Activated CD4-positive, alpha-beta T cell treated with anti-CD3 and anti-CD28 coated beads for 4 hours (primary cell): ENCODE results near the gene RBMS3.
"Not testable (repeated sequence)": the region's sequence is repeated elsewhere in the genome, so short reads cannot be mapped to it uniquely, and the experiment has no call there.

Experiments
- DNase-seq, 2 donors: peaks; one replicate each; pipeline ENCODE4 v3.0.0-alpha.2; 2020

Gene RBMS3

DNA sequence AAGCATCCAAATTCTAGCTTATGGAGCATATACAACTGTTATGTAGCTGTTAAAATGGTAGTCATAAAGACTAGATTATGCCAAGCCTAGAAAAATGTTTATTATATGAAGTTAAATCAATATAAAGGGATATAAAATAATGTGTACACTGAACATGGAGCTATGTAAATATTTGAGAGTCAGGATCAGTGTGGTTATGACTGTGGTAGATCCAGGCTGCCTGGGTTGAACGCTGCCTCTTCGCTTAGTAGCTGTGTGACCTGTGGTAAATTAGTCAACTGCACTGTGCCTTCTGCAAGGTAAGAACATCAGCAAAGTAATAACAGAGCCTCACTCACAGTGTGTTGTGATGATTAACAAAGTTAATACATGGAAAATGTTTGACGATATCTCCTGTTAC lies 212.2 kb downstream of the RBMS3 start:
- no peak for DNase-seq

DNA sequence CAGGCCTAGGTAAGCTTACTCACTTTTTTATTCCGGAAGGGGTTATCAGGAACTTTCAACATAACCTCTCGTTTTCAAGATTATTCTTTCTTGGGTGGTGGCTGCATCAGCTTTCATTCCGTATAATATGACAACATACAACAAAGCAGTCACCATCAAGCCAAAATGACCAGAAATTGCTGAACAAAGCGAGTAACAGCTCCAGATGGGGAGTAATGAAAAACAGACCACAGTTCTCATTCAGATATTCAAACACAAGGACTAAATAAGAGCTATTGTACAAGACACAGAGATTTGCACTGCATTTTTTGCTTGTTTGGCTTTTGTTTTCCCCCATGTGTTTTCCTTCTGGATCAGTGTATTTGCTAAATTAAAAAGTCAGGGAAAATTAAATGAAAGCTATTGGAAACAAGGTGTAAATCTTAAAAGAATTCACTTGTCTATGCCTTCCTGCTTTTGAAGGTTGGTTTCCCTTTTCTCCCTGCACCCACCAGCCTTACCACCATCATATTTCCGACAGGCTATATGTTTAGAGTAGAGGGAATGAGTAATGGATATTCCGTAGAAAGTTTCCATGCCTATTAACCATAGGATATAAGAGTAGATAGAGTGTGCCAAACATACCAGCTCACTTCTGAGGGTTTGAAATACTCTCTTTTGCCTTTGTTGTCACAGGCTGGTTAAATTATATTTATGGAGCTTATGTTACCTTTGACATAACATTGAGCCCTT lies 213.6 kb downstream of the RBMS3 start:
- DNase-seq = no peak

DNA sequence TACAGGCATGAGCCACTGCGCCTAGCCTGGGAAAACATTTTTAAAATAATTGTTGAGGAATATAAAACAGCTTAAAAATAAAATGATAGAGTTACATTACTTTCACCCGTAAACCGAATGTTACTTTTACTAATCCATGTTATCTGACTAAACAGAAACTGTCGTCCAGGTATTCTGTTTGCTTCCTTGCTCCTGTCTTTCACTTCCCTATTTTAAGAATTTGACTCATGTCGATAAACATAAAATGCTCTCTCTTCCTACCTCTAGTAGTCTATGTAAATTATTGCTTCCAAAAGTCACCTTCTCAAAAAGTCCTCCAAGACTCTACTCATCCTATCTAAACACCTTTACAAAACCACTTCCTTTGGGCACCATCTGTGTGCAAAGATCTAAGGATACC lies 216.4 kb downstream of the RBMS3 start:
- no peak for DNase-seq

DNA sequence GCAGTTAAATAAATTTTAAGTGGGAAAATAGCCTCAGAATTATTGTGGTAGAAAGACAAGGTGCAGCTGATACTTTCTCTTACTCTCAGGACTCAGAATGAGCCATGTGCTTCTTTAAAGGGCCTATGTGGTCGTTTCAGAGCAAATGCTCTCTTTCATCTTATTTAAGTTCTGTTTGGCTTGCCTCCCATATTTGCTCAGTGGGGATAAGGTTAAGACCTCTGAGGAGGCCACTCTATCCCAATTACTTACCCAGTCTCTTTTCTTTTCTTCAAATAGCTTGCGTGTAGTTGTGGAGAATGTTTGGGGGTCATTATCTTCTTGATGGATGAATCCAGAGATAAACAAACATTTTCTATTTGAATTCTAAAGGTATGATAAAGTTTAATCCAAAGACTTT lies 221.9 kb downstream of the RBMS3 start:
- DNase-seq = no peak

DNA sequence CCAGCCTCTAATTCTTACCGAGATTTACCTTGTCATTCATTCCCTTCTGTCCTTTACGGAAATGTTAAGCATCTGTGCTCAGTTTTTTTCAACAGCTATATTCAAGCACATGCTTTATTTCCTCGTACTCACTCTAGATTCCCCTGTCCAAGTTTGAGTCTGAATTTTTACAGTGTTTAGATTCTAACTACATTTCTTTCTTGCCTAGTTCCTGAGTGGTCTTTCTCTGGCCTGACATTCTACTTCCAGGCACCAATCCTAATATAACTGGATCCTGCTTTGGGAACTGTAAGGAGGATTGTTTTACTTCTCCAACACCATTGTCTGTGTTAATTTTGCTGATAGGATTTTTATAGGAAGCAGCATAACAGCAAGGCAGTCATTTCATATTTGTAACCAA lies 222.4 kb downstream of the RBMS3 start:
- no peak for DNase-seq

DNA sequence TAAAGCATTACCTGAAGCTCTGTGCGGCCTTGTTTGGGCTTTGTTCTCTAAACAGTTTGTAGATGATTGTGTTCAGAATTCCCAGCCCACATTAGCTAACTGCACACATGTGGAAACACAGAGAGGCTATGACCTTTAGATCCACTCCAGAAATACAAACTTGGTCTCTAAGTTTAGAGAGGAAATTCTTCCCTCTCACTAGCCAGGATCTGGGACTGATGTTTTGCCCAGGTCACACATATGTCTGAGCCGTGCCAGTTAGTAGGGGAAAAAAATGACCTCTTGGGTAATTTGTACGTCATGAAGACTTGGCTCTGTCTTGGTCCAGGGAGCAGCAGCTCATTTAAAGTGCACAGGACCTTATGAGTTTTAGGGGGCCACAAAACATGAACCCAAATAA lies 223.1 kb downstream of the RBMS3 start:
- no peak for DNase-seq

DNA sequence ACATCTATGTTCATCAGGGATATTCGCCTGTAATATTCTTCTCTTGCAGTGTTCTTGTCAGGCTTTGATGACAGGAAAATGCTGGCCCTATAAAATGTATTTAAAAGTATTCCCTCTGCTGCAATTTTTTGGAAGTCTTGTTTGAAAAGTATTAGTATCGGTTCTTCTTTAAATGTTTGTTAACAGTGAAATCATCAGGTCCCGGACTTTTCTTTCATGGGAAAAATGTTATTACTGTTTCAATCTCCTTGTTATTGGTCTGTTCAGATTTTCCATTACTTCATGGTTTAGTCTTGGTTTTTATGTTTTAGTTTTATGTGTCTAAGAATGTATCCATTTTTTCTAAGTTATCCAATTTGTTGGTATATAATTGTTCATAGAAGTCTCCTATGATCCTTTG lies 225.6 kb downstream of the RBMS3 start:
- DNase-seq = no peak

DNA sequence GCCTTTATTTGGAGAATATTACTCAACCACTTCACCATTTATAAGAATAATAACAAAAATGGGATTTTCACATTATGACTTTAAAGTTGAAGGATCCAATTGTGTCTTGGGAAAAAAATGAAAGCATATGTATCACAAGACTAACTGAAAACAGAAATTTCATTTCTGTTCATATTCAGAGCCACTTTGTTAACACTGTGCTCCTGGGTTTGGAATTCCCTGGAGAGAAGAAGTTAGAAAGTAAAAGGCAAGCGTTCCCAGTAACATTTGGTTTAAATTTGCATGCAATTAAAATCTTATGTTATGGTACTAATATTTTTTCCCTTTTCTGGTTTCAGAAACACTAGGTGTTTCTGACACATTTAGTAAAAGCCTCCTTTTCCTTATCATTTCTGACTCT lies 230.8 kb downstream of the RBMS3 start:
- no peak for DNase-seq

DNA sequence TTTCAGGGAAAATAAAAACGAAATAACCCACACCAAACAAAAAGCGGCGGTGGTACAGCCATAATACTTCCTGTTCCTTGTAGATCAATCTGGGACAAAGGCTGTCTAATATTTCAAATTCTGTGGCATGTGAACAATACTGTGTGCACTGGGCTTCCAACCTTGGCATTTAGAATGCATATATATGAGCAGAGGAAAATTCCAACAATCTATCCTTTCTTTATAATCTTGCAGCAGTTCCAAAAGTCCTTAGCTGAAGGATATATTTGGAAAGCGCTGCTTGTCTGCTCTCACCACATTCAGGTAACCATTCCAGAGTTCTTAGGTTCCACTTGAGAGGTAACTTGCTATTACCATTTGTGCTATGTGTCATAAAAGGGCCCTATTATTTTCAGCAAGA lies 231.8 kb downstream of the RBMS3 start:
- DNase-seq = no peak

DNA sequence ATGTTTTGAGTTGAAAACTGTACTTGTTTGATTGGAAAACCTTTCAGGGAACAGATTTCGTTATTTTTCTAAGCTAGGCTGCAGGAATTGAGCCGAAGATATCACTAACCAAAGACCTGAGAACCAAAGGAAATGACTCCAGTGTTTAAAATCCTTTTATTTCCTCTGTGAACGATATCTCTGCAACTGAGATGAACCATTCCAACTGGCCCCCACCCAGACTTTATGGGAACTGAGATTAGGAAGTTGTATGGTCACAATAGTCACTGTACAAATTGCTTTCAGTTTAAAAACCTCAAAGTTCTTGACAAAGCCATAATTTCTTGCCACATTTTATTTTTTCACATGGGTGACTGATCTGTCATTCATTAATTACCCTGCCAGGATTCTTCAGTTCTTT lies 232.4 kb downstream of the RBMS3 start:
- DNase-seq = no peak

DNA sequence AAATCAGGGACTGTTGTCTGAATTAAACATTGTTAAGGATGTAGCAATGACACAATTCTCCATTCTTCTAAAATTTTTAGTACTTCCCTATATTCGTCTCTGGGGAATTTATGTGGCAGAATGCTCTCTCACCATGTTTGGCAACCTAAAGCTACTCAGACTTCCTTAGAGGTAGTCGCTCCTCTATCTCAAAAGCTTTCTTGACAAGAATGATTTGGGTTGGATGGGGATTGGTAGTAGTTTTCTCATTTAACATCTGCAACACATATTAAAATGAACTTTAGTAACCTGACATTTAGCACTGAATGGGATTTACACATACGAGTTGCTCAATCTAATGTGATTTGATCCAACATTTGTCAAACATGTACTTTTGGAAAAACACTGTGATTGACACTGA lies 233.3 kb downstream of the RBMS3 start:
- DNase-seq = no peak

DNA sequence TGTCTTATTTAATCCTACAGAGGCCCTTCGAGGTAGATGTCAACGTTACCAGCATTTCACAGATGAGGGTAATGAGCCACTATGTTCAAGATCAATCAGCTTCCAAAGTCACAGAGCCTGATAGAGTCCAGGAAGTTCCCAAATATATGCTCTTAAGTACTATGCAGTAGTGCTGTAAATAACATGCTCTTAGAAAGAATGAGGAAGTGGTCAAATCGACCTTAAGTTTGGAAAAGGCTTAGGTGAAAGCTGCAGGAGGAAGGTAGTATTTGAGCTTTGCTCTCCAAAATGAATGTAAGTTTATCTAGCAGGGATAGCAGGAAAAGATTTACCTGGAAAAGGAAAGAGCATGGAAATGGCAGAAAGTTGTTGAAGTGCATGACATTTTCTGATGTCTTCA lies 234.0 kb downstream of the RBMS3 start:
- no peak for DNase-seq

DNA sequence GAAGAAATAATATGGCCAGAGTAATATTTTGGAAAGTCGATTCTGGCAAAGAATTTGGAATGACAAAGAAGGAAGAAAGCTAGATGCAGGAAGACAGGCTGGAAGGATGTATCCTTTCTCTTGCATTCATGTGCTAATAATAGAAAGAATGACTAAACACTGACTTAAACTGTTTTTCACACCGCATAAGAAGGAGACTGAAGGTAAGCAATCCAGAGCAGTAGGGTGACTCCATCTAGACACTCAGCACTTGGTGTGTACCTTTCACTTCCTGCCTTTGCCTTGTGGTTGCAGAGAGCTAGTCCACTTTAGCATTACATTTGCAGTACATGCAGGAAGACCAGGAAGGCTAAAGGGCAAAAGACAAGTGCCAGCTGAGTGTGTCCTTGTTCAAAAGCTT lies 234.6 kb downstream of the RBMS3 start:
- no peak for DNase-seq

DNA sequence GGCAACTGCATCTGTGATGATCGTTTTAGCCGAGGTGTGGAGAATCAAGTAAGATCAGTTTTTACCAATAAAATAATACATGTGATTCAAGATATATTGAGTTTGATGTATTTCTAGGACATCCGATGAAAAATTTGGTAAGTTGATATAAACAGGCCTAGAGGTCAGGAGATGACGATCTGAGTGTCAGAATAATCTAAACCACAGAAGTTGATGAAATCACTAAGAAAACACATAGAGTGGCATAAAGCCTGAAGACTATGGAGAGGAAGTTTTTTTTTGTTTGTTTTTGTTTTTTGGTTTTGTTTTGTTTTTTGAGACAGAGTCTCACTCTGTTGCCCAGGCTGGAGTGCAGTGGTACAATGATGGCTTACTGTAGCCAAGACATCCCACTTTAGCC lies 235.3 kb downstream of the RBMS3 start:
- no peak for DNase-seq

DNA sequence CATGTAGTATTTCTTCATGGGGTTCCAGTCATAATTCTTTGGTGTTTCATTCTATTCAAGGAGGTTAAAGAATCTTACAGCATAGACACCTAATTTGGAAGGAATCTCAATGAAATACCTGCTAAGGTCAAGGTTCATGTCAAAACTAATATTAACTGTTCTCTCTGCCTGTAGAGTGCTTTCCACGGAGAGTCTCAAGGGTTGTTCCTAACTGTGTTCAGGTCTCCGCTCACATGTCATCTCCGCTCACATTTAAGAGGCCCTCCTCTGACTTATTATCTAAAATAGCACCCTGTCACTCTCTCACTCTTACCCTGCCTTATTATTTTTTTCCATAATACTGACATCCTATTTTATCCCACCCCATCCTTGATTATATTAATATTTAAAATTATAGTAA lies 239.9 kb downstream of the RBMS3 start:
- no peak for DNase-seq

DNA sequence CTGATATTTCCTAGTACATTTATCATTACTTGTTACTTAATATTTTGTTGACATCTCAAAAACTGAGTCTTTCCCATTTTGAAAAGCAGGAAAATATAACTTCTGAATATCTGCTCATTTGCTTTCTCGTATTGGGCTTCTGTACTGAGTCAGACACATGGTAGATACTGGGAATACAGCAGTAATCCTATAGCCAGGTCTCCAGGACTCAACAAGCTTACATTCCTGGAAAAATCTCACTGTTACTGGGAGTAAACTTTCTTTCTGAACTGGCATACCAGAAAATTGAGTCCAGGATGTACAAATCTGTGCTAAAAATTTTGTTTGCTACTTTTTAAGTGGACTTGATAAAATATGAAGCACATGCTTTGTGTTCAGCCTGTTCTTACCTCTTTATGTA lies 240.4 kb downstream of the RBMS3 start:
- DNase-seq = no peak

DNA sequence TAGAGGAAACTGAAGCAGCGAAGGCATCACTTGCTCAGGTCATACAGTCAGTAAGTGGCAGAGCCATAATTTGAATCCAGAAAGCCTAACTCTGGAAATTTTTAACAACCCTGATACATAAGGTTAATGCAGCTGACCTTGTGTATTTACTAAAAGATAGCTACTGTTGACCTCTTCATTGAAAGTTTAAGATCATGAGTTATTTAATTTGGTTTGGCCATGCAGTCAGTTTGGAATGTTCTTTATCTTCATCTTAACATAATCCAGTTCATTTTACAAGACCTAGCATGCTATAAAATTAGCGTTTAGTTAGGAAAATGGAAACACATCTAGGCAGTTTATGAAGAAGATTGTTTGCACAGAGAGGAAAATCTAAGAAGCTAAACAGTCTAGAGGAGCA lies 240.9 kb downstream of the RBMS3 start:
- DNase-seq = no peak

DNA sequence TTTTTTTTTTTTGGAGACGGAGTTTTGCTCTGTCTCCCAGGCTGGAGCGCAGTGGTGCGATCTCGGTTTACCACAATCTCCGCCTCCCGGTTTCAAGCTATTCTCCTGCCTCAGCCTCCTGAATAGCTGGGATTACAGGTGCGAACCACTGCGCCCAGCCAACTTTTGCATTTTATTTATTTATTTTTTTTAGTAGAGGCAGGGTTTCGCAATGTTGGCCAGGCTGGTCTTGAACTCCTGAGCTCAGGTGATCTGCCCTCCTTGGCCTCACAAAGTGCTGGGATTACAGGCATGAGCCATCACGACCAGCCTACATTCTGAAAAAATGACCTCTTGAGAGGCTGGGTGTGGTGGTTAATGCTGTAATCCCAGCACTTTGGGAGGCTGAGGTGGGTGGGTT lies 243.6 kb downstream of the RBMS3 start:
- DNase-seq = not testable (repeated sequence)

DNA sequence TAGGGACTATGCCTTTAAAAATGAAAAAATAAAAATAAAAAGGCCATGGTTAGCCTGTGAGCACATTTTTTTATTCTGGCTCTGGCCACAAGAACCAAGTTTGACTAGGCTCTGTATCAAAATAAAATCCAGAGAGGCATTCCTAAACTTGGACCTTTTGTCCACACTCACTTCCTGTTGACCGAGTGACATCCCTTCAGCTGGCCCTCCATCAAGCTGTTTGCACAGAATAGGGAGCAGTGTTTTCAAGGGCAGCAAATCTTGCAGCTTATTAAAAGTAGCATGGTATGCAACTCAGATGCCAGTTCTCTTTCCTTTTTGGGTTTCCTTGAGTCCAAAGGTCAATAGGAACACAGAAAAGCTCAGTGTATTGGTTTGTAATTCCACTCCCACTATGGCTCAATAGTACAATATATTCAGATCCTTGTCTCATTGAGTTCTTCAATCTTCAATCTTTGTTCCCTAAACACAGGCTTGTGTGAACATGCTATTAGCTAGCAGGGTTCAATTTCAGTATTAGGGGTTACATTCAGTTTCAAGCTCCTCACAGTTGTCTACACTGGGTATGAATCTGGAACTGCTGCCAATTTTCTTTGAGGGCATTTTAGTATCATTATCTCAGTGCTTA lies 244.5 kb downstream of the RBMS3 start:
- DNase-seq = no peak

DNA sequence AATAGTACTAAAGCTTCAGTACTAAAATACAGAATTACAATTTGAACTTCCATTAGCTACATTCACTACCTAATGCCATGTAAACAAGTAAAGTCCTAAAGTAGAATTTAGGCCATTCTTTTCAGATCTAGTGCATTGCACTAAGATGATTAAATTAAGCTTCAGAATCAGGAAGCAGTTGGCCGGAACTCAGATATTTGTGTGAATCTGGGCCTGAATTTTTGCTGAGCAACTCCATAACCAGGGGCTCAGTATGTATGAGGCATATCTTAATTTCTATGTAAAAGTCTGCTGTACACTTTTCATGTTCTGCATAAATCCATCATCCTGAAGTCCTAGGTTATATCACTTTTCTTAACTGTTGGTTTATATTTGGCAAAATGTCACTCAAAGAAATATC lies 246.4 kb downstream of the RBMS3 start:
- DNase-seq = no peak

DNA sequence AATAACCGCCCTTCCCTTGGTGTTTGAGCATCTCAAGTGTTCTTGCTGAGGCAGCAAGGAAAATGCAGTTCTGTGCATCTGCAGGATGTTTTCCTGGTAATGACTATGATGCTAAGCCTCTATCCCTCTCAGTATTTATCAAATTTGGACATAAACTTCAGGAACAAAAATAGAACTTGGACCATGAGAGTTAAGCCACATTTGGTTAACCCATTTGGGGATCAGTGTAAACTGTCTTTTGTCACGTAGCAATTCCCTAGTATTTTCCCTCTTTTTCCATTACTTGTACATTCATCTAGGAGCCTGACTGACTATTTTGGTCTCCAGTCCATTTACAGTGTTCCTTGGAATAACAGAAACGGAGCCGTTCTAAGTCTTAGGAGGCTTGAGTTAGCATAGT lies 250.8 kb downstream of the RBMS3 start:
- DNase-seq = no peak

DNA sequence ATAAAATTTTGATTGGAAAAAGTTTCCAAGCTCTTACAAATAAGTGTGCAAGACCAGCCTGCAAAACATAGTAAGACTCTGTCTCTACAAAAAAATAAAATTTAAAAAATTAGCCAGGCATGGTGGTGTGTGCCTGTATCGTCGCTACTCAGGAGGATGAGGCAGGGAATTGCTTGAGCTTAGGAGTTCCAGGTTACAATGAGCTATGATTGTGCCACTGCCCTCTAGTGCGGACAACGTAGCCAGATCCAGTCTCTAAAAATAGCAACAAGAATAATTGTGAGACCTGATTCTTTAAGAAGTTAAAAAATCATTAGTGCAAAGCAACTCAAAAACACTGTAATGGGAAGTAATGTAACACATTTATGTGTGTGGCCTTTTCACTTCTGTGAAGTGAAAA lies 251.6 kb downstream of the RBMS3 start:
- no peak for DNase-seq

DNA sequence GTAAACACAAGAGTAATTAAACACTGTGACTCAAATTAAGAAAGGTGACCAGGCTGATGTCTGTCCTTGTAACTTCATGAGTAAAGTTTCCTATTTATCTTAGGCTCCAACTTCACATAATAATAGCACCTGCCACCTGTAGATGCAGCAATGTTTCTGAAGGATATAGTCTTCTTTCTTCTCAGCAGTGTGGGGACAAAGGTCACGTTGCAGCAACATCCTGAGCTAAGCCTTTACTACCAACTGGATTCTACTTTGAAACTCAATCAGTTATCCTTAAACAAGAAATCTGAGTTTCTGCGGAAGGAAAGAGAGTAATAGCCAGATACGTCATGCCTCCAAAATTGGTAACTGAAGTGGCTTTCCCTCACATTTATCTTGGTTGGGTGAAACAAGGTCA lies 253.1 kb downstream of the RBMS3 start:
- DNase-seq = no peak

DNA sequence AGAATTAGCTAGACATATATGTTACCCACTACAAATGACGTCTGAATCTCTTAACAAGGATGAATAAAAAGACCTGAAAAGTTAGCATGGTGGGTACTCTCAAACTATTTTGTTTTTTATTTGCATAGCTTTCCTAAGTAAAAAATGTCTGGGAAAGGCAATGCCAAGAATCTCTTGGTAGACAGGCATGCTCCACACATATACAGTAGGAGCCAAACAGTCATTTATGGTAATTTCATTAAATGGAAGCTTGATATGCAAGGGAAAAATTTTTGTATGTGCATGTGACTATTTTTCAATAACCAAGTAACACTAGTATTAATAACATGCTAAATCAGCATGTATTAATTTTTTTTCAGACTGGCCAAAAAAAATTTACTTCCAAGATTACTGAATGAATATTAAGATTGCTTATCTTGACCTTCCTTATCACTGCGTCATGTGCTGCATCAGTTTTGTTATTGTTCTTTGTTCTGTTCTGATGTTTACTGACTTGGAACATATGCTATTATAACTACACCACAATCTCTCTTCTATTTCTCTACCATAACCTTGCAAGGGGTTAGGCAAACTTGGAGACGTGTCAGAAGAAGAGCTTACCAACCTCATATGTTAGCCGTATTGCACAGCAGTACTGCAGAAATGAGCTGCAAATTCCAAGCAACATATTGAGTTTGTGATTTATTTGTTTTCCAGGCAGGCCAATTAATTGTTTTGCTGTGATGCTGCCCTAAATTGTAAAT lies 255.3 kb downstream of the RBMS3 start:
- DNase-seq = no peak
